ENCODE measurements around the gene LAMP1. TPM values are rescaled to one million over a fixed set of nuclear protein-coding genes. Genes with fewer than 3 reads are reported as not detected.
A peak's percentile ranks its signal among the peaks of the same experiment; 100 is the strongest.

LAMP1 gene
- total and polyA plus RNA-seq, 2 donors (not counting 1 experiment from before 2014, with no cell fraction given) = 219 to 230 TPM

- Histone ChIP-seq H2AFZ (ENCODE audit: low read length) (no peak overlapping the region), H3K4me2 (ENCODE audit: extremely low read depth, insufficient read depth, low read length) (no peak overlapping the region), H3K36me3 (ENCODE audit: control insufficient read depth, insufficient read depth, low read length) (no peaks in the 10 kb centered on the region), H3K4me3 (replicated peaks in 1 of 4; ENCODE audit: control extremely low read depth in 1 of 4, insufficient read depth in 1 of 4, low read depth in 3 of 4, low read length in 4 of 4) (peak overlapping the region in 2 of 4 experiments; percentile 46 to 49), H3K9me3 (ENCODE audit: control insufficient read depth, insufficient read depth, low read depth, low read length) (no peaks in the 10 kb centered on the region), H4K20me1 (ENCODE audit: control insufficient read depth, extremely low read depth, insufficient read depth, low read length) (no peaks in the 10 kb centered on the region), H3K4me1 (ENCODE audit: control insufficient read depth, extremely low read depth, insufficient read depth, low read length) (no peaks in the 10 kb centered on the region), H3K27ac (ENCODE audit: insufficient read depth, low read length) (no peak overlapping the region), H3K79me2 (ENCODE audit: control insufficient read depth, insufficient read depth, low read length) (no peaks in the 10 kb centered on the region), H3K27me3 (ENCODE audit: control insufficient read depth, insufficient read depth, low read length) (peaks cover 8% of the 10 kb centered on the region), H3K9ac (ENCODE audit: insufficient read depth, low read length) (no peak overlapping the region)
- DNase-seq (ENCODE audit: low read depth in 2 of 2) = no peak
- no peak for TF ChIP-seq CTCF (conservative IDR thresholded peaks at IDR 0.05 in 1 of 2, IDR thresholded peaks at IDR 0.05 in 1 of 2; ENCODE audit: low read depth in 1 of 2, low read length in 2 of 2)
- TF ChIP-seq EZH2 (IDR thresholded peaks at IDR 0.05; ENCODE audit: low read length, missing control alignments) = no peak
Measured at GRCh38 chr13:113364901-113365582, 68.0 kb downstream of the LAMP1 start.

- Histone ChIP-seq H2AFZ (ENCODE audit: low read length) (no peak overlapping the region), H3K4me2 (ENCODE audit: extremely low read depth, insufficient read depth, low read length) (no peak overlapping the region), H4K20me1 (ENCODE audit: control insufficient read depth, extremely low read depth, insufficient read depth, low read length) (no peaks in the 10 kb centered on the region), H3K27me3 (ENCODE audit: control insufficient read depth, insufficient read depth, low read length) (peaks cover 8% of the 10 kb centered on the region), H3K36me3 (ENCODE audit: control insufficient read depth, insufficient read depth, low read length) (no peaks in the 10 kb centered on the region), H3K27ac (ENCODE audit: insufficient read depth, low read length) (no peak overlapping the region), H3K9ac (ENCODE audit: insufficient read depth, low read length) (no peak overlapping the region), H3K4me1 (ENCODE audit: control insufficient read depth, extremely low read depth, insufficient read depth, low read length) (no peaks in the 10 kb centered on the region), H3K79me2 (ENCODE audit: control insufficient read depth, insufficient read depth, low read length) (no peaks in the 10 kb centered on the region), H3K4me3 (replicated peaks in 1 of 4; ENCODE audit: control extremely low read depth in 1 of 4, insufficient read depth in 1 of 4, low read depth in 3 of 4, low read length in 4 of 4) (no peak overlapping the region), H3K9me3 (ENCODE audit: control insufficient read depth, insufficient read depth, low read depth, low read length) (no peaks in the 10 kb centered on the region)
- no peak for TF ChIP-seq EZH2 (IDR thresholded peaks at IDR 0.05; ENCODE audit: low read length, missing control alignments)
- TF ChIP-seq CTCF (conservative IDR thresholded peaks at IDR 0.05 in 1 of 2, IDR thresholded peaks at IDR 0.05 in 1 of 2; ENCODE audit: low read depth in 1 of 2, low read length in 2 of 2) = no peak
- no peak for DNase-seq (ENCODE audit: low read depth in 2 of 2)
Measured at GRCh38 chr13:113365583-113365970, 68.5 kb downstream of the LAMP1 start.

GRCh38 chr13:113365971-113366588 is 69.0 kb downstream of the LAMP1 start:
- no peak overlapping the region for H3K4me3 ChIP-seq (replicated peaks in 1 of 4; ENCODE audit: control extremely low read depth in 1 of 4, insufficient read depth in 1 of 4, low read depth in 3 of 4, low read length in 4 of 4)
- H3K79me2 ChIP-seq (ENCODE audit: control insufficient read depth, insufficient read depth, low read length) = no peaks in the 10 kb centered on the region
- H3K36me3 ChIP-seq (ENCODE audit: control insufficient read depth, insufficient read depth, low read length) = no peaks in the 10 kb centered on the region
- no peak overlapping the region for H3K9ac ChIP-seq (ENCODE audit: insufficient read depth, low read length)
- H3K4me1 ChIP-seq (ENCODE audit: control insufficient read depth, extremely low read depth, insufficient read depth, low read length) = no peaks in the 10 kb centered on the region
- no peaks in the 10 kb centered on the region for H4K20me1 ChIP-seq (ENCODE audit: control insufficient read depth, extremely low read depth, insufficient read depth, low read length)
- peaks cover 8% of the 10 kb centered on the region for H3K27me3 ChIP-seq (ENCODE audit: control insufficient read depth, insufficient read depth, low read length)
- no peak overlapping the region for H2AFZ ChIP-seq (ENCODE audit: low read length)
- H3K9me3 ChIP-seq (ENCODE audit: control insufficient read depth, insufficient read depth, low read depth, low read length) = no peaks in the 10 kb centered on the region
- DNase-seq (ENCODE audit: low read depth in 2 of 2) = no peak
- no peak overlapping the region for H3K27ac ChIP-seq (ENCODE audit: insufficient read depth, low read length)
- no peak for TF ChIP-seq CTCF (conservative IDR thresholded peaks at IDR 0.05 in 1 of 2, IDR thresholded peaks at IDR 0.05 in 1 of 2; ENCODE audit: low read depth in 1 of 2, low read length in 2 of 2)
- TF ChIP-seq EZH2 (IDR thresholded peaks at IDR 0.05; ENCODE audit: low read length, missing control alignments) = no peak
- H3K4me2 ChIP-seq (ENCODE audit: extremely low read depth, insufficient read depth, low read length) = no peak overlapping the region

Data from fibroblast of lung (primary cell).